B cell (primary cell): Measurements from ENCODE around the gene SAMD10. TPM values are rescaled to one million over a fixed set of nuclear protein-coding genes. Genes with fewer than 3 reads are reported as not detected.

Experiments
- ATAC-seq: fragments of 200-7000 bp; cut with Tn5 transposase; one replicate; pipeline ENCODE4 v1.10.0; 2021; ENCODE audit warnings: low read depth, mild to moderate bottlenecking, moderate number of reproducible peaks, moderate library complexity
- CTCF ChIA-PET: fragments of 350-600 bp; sonication (Branson Sonifier 250); formaldehyde crosslinking; loops from one replicate; lab custom pipeline; 2021; ENCODE audit warnings: antibody characterized with exemption, inconsistent platforms; lab: Charles Lee
- POLR2A ChIA-PET: fragments of 350-600 bp; sonication (Branson Sonifier 250); formaldehyde crosslinking; loops from one replicate; lab custom pipeline; 2021; ENCODE audit warnings: antibody characterized with exemption; lab: Charles Lee
- DNase-seq: peaks from one replicate; pipeline ENCODE4 v3.0.0; 2013
- H2AFZ ChIP-seq: 2 replicates; pipeline ENCODE4 v1.6.1; 2012; ENCODE audit warnings: mild to moderate bottlenecking, low read depth, low read length; ENCODE audit not compliant: insufficient read depth, poor library complexity, severe bottlenecking
- H3K27ac ChIP-seq, 2 donors: 1 replicate in 1 of 2; 2 replicates in 1 of 2; pipeline ENCODE4 v1.5.1; 2012 to 2013; ENCODE audit warnings: low read length in 2 of 2, mild to moderate bottlenecking in 2 of 2, moderate library complexity in 1 of 2
- H3K27me3 ChIP-seq, 4 experiments: fragments of 200-600 bp in 1 of 4; sonication (generic) in 1 of 4; replicated peaks in 1 of 4; 1 replicate in 2 of 4; 2 replicates in 2 of 4; pipeline versions ENCODE4 v1.6.1 to v1.7.0; 2013 to 2016; ENCODE audit warnings: low read length in 3 of 4, mild to moderate bottlenecking in 2 of 4, mixed read lengths in 1 of 4, moderate library complexity in 1 of 4; ENCODE audit not compliant: insufficient read depth in 4 of 4, control insufficient read depth in 3 of 4; ENCODE audit errors: control extremely low read depth in 1 of 4
- H3K36me3 ChIP-seq, 2 experiments: replicated peaks in 1 of 2; 1 replicate in 1 of 2; 2 replicates in 1 of 2; pipeline versions ENCODE4 v1.6.1 to v1.7.1; 2013; ENCODE audit warnings: low read length in 1 of 2; ENCODE audit not compliant: insufficient read depth in 2 of 2, control insufficient read depth in 1 of 2; ENCODE audit errors: control extremely low read depth in 1 of 2, extremely low read depth in 1 of 2
- H3K4me1 ChIP-seq, 2 donors: fragments of 200-600 bp in 1 of 2; sonication (generic) in 1 of 2; 1 replicate in 1 of 2; 2 replicates in 1 of 2; pipeline versions ENCODE4 v1.5.1 to v1.6.1; 2013 to 2017; ENCODE audit warnings: low read length in 2 of 2; ENCODE audit not compliant: control insufficient read depth in 2 of 2, insufficient read depth in 2 of 2
- H3K4me2 ChIP-seq: replicated peaks from 2 replicates; pipeline ENCODE3; 2012; ENCODE audit warnings: mild to moderate bottlenecking, low read depth, low read length; ENCODE audit not compliant: poor library complexity, severe bottlenecking
- H3K4me3 ChIP-seq, 5 experiments: fragments of 200-600 bp in 1 of 5; sonication (generic) in 1 of 5; 1 replicate in 3 of 5; 2 replicates in 2 of 5; pipeline versions ENCODE4 v1.5.1 to v1.7.0; 2011 to 2016; ENCODE audit warnings: low read length in 4 of 5, mild to moderate bottlenecking in 4 of 5, low read depth in 2 of 5, control low read depth in 1 of 5, moderate library complexity in 1 of 5; ENCODE audit not compliant: insufficient read depth in 1 of 5; ENCODE audit errors: control extremely low read depth in 1 of 5, extremely low read depth in 1 of 5
- H3K79me2 ChIP-seq: fragments of 200-600 bp; sonication (generic); one replicate; pipeline ENCODE4 v1.6.0; 2016; ENCODE audit warnings: low read length; ENCODE audit not compliant: control insufficient read depth, insufficient read depth
- H3K9ac ChIP-seq: fragments of 200-600 bp; sonication (generic); 2 replicates; pipeline ENCODE4 v1.6.1; 2017; ENCODE audit warnings: mild to moderate bottlenecking, low read length, moderate library complexity
- H3K9me3 ChIP-seq, 3 donors: one replicate each; pipeline versions ENCODE4 v1.6.1 to v1.7.1; 2013; ENCODE audit warnings: low read length in 2 of 3; ENCODE audit not compliant: control insufficient read depth in 2 of 3, insufficient read depth in 1 of 3; ENCODE audit errors: control extremely low read depth in 1 of 3
- H4K20me1 ChIP-seq: 2 replicates; pipeline ENCODE4 v1.6.0; 2012; ENCODE audit warnings: mild to moderate bottlenecking, low read length; ENCODE audit not compliant: insufficient read depth, control insufficient read depth, poor library complexity, severe bottlenecking
- H3K27ac Mint-ChIP-seq: one replicate; pipeline ENCODE4 v1.8.0; 2021; ENCODE audit warnings: mixed read lengths
- H3K27me3 Mint-ChIP-seq: one replicate; pipeline ENCODE4 v1.8.0; 2021; ENCODE audit warnings: mixed read lengths
- H3K4me1 Mint-ChIP-seq: one replicate; pipeline ENCODE4 v1.8.0; 2021; ENCODE audit warnings: mixed read lengths
- H3K4me3 Mint-ChIP-seq: one replicate; pipeline ENCODE4 v1.8.0; 2021; ENCODE audit warnings: mixed read lengths
- H3K9me3 Mint-ChIP-seq: one replicate; pipeline ENCODE4 v1.8.0; 2022; ENCODE audit warnings: mixed read lengths; ENCODE audit not compliant: insufficient read depth
- EZH2 ChIP-seq: IDR thresholded peaks from 2 replicates; pipeline ENCODE4 v1.6.1; 2012; ENCODE audit warnings: borderline replicate concordance, low read depth, mild to moderate bottlenecking, moderate library complexity, low read length; ENCODE audit not compliant: insufficient read depth, poor library complexity, severe bottlenecking
- WGBS: methylation state at CpG from one replicate; pipeline ENCODE4 v1.1.5; 2013; ENCODE audit warnings: missing lambda C conversion rate; ENCODE audit not compliant: insufficient coverage; 5-methylcytosine and 5-hydroxymethylcytosine counted together
- intact Hi-C: fragments of 100-400 bp; cut with micrococcal nuclease; formaldehyde crosslinking; loops from one replicate; pipeline ENCODE4 v1.10.0; 2022
- polyA plus RNA-seq: library from polyadenylated mRNA; depleted of rRNA; stranded (reverse); fragments of >200 nt; gene quantifications from 2 replicates; pipeline ENCODE4 v1.2.3, GENCODE V29; 2012
- total RNA-seq, 2 donors: library from RNA; stranded (reverse); fragments of 120-200 nt in 1 of 2; gene quantifications; 1 replicate in 1 of 2; 2 replicates in 1 of 2; pipeline versions ENCODE4 v1.2.3 to v1.2.4, GENCODE V29; 2013 to 2022
- TF ChIP-seq, protein P1 (sequence below): fragments of 200-600 bp; IDR thresholded peaks from one replicate; pipeline ENCODE4 v1.8.0; 2022; ENCODE audit warnings: antibody characterized with exemption, mild to moderate bottlenecking

SAMD10 gene
- total and polyA plus RNA-seq, 2 donors (not counting 1 experiment from before 2014, with no cell fraction given), result 12.7 to 34.2 TPM

DNA sequence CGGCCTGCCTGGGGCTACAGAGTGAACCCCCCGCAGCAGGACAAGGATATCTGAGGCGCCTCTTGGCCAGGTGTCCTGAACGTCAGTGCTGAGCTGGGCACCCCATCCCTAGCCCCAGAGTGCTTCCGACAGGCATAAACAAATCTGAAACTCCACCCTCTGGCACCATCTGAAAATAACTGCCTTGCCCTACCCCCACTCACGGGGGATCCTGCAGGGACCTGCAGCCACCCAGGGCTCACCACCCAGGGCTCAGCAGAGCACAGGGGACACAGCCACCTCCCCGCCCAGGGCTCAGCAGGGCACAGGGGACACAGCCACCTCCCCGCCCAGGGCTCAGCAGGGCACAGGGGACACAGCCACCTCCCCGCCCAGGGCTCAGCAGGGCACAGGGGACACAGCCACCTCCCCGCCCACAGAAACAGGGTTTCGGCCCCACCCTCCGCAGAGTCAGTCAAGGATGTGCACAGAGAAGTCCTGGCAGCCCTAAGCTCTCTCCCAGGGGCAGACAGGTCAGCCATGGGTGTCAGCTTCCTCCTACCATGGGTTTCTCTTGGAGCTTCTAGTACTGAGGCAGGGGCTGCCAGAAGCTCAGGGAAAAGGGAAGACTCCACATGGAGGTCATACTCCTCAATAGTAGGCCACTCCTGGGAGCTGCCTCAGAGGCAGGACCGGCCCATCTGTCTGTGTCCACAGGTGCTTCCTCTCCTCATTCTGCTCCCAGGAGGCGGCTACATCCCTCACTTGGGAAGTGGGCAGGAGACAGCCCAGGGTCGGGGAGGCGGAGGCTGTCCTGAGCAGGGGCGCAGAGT is 27.8 kb downstream of the SAMD10 start:
- Histone ChIP-seq H3K4me2 (peak overlapping the region; percentile 58), H2AFZ (no peak overlapping the region), H3K4me3 (no peak overlapping the region), H3K27ac (peak overlapping the region in 1 of 2 donors; percentile 46), H3K36me3 (no peaks in the 10 kb centered on the region), H3K4me1 (peaks cover 71 to 78% of the 10 kb centered on the region in 2 donors), H3K79me2 (peaks cover 96% of the 10 kb centered on the region), H4K20me1 (peaks cover 91% of the 10 kb centered on the region), H3K9ac (no peak overlapping the region), H3K9me3 (no peaks in the 10 kb centered on the region), H3K27me3 (no peaks in the 10 kb centered on the region)
- DNase-seq (no peak), ATAC-seq (no peak)
- Mint-ChIP-seq H3K27ac (peak overlapping the region; percentile 83), H3K4me3 (peak overlapping the region; percentile 44), H3K4me1 (peaks cover 68% of the 10 kb centered on the region), H3K9me3 (no peaks in the 10 kb centered on the region), H3K27me3 (no peaks in the 10 kb centered on the region)
- POLR2A ChIA-PET, result interaction anchor here (1.0 to 1.4 kb wide), 2 partner anchors 29 to 87 kb away, joined by 3 read pairs; partner anchors contain the start of gene TPD52L2
- intact Hi-C loops, result no loop called here
- TF ChIP-seq EZH2, result no peak
- TF ChIP-seq, protein P1, sequence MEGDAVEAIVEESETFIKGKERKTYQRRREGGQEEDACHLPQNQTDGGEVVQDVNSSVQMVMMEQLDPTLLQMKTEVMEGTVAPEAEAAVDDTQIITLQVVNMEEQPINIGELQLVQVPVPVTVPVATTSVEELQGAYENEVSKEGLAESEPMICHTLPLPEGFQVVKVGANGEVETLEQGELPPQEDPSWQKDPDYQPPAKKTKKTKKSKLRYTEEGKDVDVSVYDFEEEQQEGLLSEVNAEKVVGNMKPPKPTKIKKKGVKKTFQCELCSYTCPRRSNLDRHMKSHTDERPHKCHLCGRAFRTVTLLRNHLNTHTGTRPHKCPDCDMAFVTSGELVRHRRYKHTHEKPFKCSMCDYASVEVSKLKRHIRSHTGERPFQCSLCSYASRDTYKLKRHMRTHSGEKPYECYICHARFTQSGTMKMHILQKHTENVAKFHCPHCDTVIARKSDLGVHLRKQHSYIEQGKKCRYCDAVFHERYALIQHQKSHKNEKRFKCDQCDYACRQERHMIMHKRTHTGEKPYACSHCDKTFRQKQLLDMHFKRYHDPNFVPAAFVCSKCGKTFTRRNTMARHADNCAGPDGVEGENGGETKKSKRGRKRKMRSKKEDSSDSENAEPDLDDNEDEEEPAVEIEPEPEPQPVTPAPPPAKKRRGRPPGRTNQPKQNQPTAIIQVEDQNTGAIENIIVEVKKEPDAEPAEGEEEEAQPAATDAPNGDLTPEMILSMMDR, result no peak
- CTCF ChIA-PET, result interaction anchor here (0.6 to 1.5 kb wide), 2 partner anchors 22 to 108 kb away, joined by 3 to 5 read pairs; no protein-coding TSS in a partner anchor
- 77% methylated on average over 13 of the region's 17 CpGs for WGBS
